SH-SY5Y (cell line): Measurements from ENCODE around the gene RNF222.

Experiments used
- GATA2 ChIP-seq: IDR thresholded peaks from 2 replicates; pipeline ENCODE4 v1.6.1; 2011; ENCODE audit warnings: mild to moderate bottlenecking, low read depth, low read length
- GATA3 ChIP-seq: IDR thresholded peaks from 2 replicates; pipeline ENCODE4 v1.6.1; 2011; ENCODE audit warnings: low read depth, mild to moderate bottlenecking, low read length, moderate library complexity

GRCh38 chr17:8412089-8412488 is 14.5 kb upstream of the RNF222 start:
- TF ChIP-seq GATA2 (no peak), GATA3 (no peak)
